Adrenal gland (tissue), 12 donors: ENCODE results near the gene DOCK3. TPM values are rescaled to one million over a fixed set of nuclear protein-coding genes. Genes with fewer than 3 reads are reported as not detected.
"Not testable (repeated sequence)": the region's sequence is repeated elsewhere in the genome, so short reads cannot be mapped to it uniquely, and the experiment has no call there.

Experiments
- DNase-seq, 7 donors: peaks; one replicate each; pipeline ENCODE4 v3.0.0-alpha.2; 2019 to 2020
- H3K27ac ChIP-seq, 5 donors: fragments of 200-600 bp; sonication (generic) in 4 of 5; 1 replicate in 3 of 5; 2 replicates in 2 of 5; pipeline versions ENCODE4 v1.5.1 to v1.8.0; 2016 to 2020; ENCODE audit warnings: mild to moderate bottlenecking in 1 of 5
- H3K27me3 ChIP-seq: fragments of 200-600 bp; 2 replicates; pipeline ENCODE4 v1.8.0; 2021
- H3K36me3 ChIP-seq, 2 donors: fragments of 200-600 bp; replicated peaks in 1 of 2; 1 replicate in 1 of 2; 2 replicates in 1 of 2; pipeline versions ENCODE4 v1.5.1 to v1.8.0; 2018 to 2022
- H3K4me1 ChIP-seq, 2 donors: fragments of 200-600 bp; replicated peaks in 1 of 2; 1 replicate in 1 of 2; 2 replicates in 1 of 2; pipeline versions ENCODE4 v1.5.1 to v1.8.0; 2018 to 2021
- H3K4me3 ChIP-seq, 4 donors: fragments of 200-600 bp; sonication (generic) in 3 of 4; one replicate each; pipeline ENCODE4 v1.5.1; 2016 to 2018
- H3K9me3 ChIP-seq, 3 donors: fragments of 200-600 bp; sonication (generic) in 1 of 3; replicated peaks in 1 of 3; 1 replicate in 2 of 3; 2 replicates in 1 of 3; pipeline versions ENCODE4 v1.5.1 to v1.8.0; 2016 to 2021
- POLR2A ChIP-seq, 2 donors: fragments of 450-650 bp; IDR thresholded peaks; one replicate each; pipeline ENCODE4 v1.6.1; 2017; ENCODE audit warnings: antibody characterized with exemption in 2 of 2, mild to moderate bottlenecking in 2 of 2, moderate library complexity in 1 of 2
- WGBS, 4 donors: extraction: QIAGEN DNeasy Blood & Tissue Kit in 2 of 4; methylation state at CpG; one replicate each; pipeline versions ENCODE4 v1.1.5 to v1.1.7; 2013 to 2017; 5-methylcytosine and 5-hydroxymethylcytosine counted together
- intact Hi-C, 2 donors: fragments of 100-400 bp; cut with DNase I; formaldehyde crosslinking; loops; one replicate each; pipeline versions ENCODE4 v1.14.1 to v1.15.0; 2022 to 2023
- polyA plus RNA-seq, 3 donors: library from polyadenylated mRNA; stranded (reverse); fragments of 200-250 nt in 2 of 3; fragments of 350-450 nt in 1 of 3; fragmentation: Illumina TruSeq in 1 of 3; extraction: RNeasy Lipid Tissue Mini Kit (QIAGEN cat#74804) in 1 of 3; gene quantifications; one replicate each; pipeline ENCODE4 v1.2.3, GENCODE V29; 2013 to 2014
- total RNA-seq, 9 donors: library from RNA; depleted of rRNA in 4 of 9; stranded (reverse); fragments of >200 nt in 4 of 9; fragments of 120-200 nt in 1 of 9; fragmentation: NEBNext Ultra II Directional in 1 of 9; extraction: Animal tissue kit (Norgen Biotek cat#: 25700) in 1 of 9; gene quantifications; one replicate each; pipeline versions ENCODE4 v1.1.0 to v1.2.4, GENCODE V29; 2013 to 2023
- TF ChIP-seq, protein P1 (sequence below), 6 experiments: fragments of 450-650 bp in 4 of 6; fragments of 200-600 bp in 2 of 6; sonication (generic) in 1 of 6; IDR thresholded peaks; 1 replicate in 5 of 6; 2 replicates in 1 of 6; pipeline versions ENCODE4 v1.5.1 to v1.8.0; 2016 to 2021; ENCODE audit warnings: antibody characterized with exemption in 6 of 6, mild to moderate bottlenecking in 2 of 6, moderate library complexity in 1 of 6
- donor health status: healthy with polysubstance abuse.
- donor health status: Bipolar disorder and iron deficiency.
- donor health status: DM: yes; HTN: yes; CAD: no.
- donor health status: DM: no; HTN: no; CAD: no.
- donor health status: DM: no; HTN: no; CAD: no.
- donor health status: DM: yes; HTN: yes; CAD: no.

DOCK3 gene
- total and polyA plus RNA-seq, 12 donors, result 0.72 to 8.6 (median 2.9) TPM

DNA sequence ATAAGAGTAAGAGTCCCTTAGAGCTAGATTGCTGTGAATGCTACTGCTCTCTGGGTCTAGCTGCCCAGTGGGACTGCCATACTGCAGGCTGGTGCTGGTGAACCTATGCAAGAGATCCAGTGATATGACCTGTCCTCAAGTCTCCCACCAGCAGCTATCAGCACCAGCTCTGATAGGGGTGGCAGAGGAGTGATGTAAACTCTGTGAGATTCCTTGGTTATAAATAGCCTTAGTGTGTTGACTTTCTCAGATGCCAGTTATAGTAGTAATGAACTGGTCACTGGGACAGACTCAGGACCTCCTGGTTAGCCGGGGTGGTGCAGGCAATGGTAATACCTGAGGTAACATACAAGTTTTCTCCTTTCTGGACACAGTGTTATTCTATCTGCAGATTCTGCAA, 515.5 kb downstream of the DOCK3 start:
- TF ChIP-seq POLR2A (IDR thresholded peaks at IDR 0.05), result no peak
- TF ChIP-seq, protein P1, sequence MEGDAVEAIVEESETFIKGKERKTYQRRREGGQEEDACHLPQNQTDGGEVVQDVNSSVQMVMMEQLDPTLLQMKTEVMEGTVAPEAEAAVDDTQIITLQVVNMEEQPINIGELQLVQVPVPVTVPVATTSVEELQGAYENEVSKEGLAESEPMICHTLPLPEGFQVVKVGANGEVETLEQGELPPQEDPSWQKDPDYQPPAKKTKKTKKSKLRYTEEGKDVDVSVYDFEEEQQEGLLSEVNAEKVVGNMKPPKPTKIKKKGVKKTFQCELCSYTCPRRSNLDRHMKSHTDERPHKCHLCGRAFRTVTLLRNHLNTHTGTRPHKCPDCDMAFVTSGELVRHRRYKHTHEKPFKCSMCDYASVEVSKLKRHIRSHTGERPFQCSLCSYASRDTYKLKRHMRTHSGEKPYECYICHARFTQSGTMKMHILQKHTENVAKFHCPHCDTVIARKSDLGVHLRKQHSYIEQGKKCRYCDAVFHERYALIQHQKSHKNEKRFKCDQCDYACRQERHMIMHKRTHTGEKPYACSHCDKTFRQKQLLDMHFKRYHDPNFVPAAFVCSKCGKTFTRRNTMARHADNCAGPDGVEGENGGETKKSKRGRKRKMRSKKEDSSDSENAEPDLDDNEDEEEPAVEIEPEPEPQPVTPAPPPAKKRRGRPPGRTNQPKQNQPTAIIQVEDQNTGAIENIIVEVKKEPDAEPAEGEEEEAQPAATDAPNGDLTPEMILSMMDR (IDR thresholded peaks at IDR 0.05), result no peak
- WGBS, 4 donors, result 95 to 100% (median 98%) methylated on average over 1 of the region's 1 CpG
- no peaks in the 10 kb centered on the region for H3K36me3 ChIP-seq
- no peaks in the 10 kb centered on the region for H3K4me1 ChIP-seq
- H3K27me3 ChIP-seq, result no peaks in the 10 kb centered on the region
- no peak for DNase-seq
- no peak overlapping the region for H3K4me3 ChIP-seq
- intact Hi-C loops, result no loop called here
- no peak overlapping the region for H3K27ac ChIP-seq
- H3K9me3 ChIP-seq, result no peaks in the 10 kb centered on the region

GRCh38 chr3:51190827-51191226, 516.1 kb downstream of the DOCK3 start:
- intact Hi-C loops, result no loop called here
- Histone ChIP-seq H3K36me3 (no peaks in the 10 kb centered on the region), H3K27me3 (no peaks in the 10 kb centered on the region), H3K4me3 (no peak overlapping the region), H3K27ac (no peak overlapping the region), H3K9me3 (no peaks in the 10 kb centered on the region), H3K4me1 (no peaks in the 10 kb centered on the region)
- TF ChIP-seq, protein P1 (IDR thresholded peaks at IDR 0.05), result no peak
- TF ChIP-seq POLR2A (IDR thresholded peaks at IDR 0.05), result no peak
- 73 to 80% (median 76%) methylated on average over 3 of the region's 3 CpGs for WGBS, 4 donors
- no peak for DNase-seq

GRCh38 chr3:51191768-51192167, 517.0 kb downstream of the DOCK3 start:
- Histone ChIP-seq H3K4me3 (no peak overlapping the region), H3K27me3 (no peaks in the 10 kb centered on the region), H3K9me3 (peaks cover 0 to 5% (median 0%) of the 10 kb centered on the region in 3 donors), H3K27ac (no peak overlapping the region), H3K36me3 (no peaks in the 10 kb centered on the region), H3K4me1 (no peaks in the 10 kb centered on the region)
- TF ChIP-seq POLR2A (IDR thresholded peaks at IDR 0.05), result no peak
- TF ChIP-seq, protein P1 (IDR thresholded peaks at IDR 0.05), result no peak
- intact Hi-C loops, result no loop called here
- no peak for DNase-seq

DNA sequence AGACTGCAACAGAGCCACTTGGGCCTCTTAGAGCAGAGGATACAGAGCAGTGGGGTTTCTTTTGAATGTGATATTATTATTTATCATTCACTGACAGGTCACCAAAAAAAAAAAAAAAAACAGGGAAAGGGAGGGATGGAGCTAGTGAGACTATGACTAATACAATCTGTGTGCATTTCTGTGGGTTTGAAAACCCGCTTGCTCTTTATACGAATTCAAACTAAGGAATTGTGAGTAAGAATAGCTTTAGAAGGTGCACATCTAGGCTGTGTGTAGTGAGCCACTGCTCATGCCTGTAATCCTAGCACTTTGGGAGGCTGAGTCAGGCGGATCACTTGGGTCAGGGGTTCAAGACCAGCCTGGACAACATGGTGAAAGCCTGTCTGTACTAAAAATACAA, 523.8 kb downstream of the DOCK3 start:
- Histone ChIP-seq H3K36me3 (no peaks in the 10 kb centered on the region), H3K4me1 (no peaks in the 10 kb centered on the region), H3K27ac (no peak overlapping the region), H3K9me3 (peaks cover 0 to 5% (median 0%) of the 10 kb centered on the region in 3 donors), H3K4me3 (no peak overlapping the region), H3K27me3 (no peaks in the 10 kb centered on the region)
- intact Hi-C loops, result no loop called here
- no peak for TF ChIP-seq POLR2A (IDR thresholded peaks at IDR 0.05)
- TF ChIP-seq, protein P1 (IDR thresholded peaks at IDR 0.05), result no peak
- WGBS, 4 donors, result 81 to 91% (median 87%) methylated on average over 3 of the region's 3 CpGs
- DNase-seq, result no peak

GRCh38 chr3:51199296-51199695, 524.6 kb downstream of the DOCK3 start:
- intact Hi-C loops, H3K4me3 ChIP-seq: not testable (repeated sequence)
- 85 to 94% (median 89%) methylated on average over 10 to 13 of the region's 13 CpGs for WGBS, 4 donors

More at GRCh38 chr3:51199296-51199695, 524.6 kb downstream of the DOCK3 start:
- not testable (repeated sequence) for H3K27ac ChIP-seq, H3K27me3 ChIP-seq, H3K9me3 ChIP-seq, H3K36me3 ChIP-seq, H3K4me1 ChIP-seq, DNase-seq
